Measurements from ENCODE around the gene ABTB2. TPM values are rescaled to one million over a fixed set of nuclear protein-coding genes. Genes with fewer than 3 reads are reported as not detected.

ABTB2 gene
- total and polyA plus RNA-seq, 2 experiments from 2014 or later = 2.6 to 12.1 TPM

- TF ChIP-seq ETS1 (IDR thresholded peaks at IDR 0.05) (no peak), CREB1 (CRISPR knock-in tag; IDR thresholded peaks at IDR 0.05; ENCODE audit: low read depth) (no peak), EZH2phosphoT487 (IDR thresholded peaks at IDR 0.05; ENCODE audit: unreplicated experiment) (no peak), EZH2 (IDR thresholded peaks at IDR 0.05; ENCODE audit: low read depth, unreplicated experiment) (no peak), NANOG (IDR thresholded peaks at IDR 0.05; ENCODE audit: borderline replicate concordance) (no peak)
- TF ChIP-seq, protein P1, sequence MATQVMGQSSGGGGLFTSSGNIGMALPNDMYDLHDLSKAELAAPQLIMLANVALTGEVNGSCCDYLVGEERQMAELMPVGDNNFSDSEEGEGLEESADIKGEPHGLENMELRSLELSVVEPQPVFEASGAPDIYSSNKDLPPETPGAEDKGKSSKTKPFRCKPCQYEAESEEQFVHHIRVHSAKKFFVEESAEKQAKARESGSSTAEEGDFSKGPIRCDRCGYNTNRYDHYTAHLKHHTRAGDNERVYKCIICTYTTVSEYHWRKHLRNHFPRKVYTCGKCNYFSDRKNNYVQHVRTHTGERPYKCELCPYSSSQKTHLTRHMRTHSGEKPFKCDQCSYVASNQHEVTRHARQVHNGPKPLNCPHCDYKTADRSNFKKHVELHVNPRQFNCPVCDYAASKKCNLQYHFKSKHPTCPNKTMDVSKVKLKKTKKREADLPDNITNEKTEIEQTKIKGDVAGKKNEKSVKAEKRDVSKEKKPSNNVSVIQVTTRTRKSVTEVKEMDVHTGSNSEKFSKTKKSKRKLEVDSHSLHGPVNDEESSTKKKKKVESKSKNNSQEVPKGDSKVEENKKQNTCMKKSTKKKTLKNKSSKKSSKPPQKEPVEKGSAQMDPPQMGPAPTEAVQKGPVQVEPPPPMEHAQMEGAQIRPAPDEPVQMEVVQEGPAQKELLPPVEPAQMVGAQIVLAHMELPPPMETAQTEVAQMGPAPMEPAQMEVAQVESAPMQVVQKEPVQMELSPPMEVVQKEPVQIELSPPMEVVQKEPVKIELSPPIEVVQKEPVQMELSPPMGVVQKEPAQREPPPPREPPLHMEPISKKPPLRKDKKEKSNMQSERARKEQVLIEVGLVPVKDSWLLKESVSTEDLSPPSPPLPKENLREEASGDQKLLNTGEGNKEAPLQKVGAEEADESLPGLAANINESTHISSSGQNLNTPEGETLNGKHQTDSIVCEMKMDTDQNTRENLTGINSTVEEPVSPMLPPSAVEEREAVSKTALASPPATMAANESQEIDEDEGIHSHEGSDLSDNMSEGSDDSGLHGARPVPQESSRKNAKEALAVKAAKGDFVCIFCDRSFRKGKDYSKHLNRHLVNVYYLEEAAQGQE (IDR thresholded peaks at IDR 0.05; ENCODE audit: unreplicated experiment) = no peak
Observed at GRCh38 chr11:34263441-34264091, 94.2 kb downstream of the ABTB2 start (continued).

DNA sequence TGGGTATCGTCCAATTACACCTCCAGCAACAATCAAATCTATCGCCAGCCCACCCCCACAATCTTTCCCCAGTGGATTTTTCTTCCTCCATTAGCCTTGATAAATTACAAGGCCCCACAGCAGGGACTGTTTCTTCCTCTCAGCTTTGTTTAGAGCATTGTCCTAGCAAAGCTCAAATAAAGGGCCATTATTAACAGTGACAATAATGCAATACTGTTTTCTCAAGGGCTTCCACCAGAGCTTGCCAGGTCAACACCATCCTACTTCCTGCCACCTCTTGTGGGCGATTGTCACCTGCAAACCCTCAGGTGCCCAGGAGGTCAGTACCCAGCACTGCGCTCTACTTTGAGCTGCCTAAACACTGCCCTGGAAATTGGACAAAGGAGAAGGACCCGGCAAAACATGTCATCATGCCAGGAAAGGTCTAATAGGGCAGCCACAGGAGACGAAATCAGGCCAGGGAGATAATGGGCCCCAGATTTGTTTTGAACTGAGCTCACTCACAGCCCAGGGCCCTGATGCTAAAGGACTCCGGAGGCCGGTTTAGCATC lies 95.2 kb downstream of the ABTB2 start:
- H3K4me1 Mint-ChIP-seq = peaks cover 41% of the 10 kb centered on the region
- Histone ChIP-seq H3K9me2 (ENCODE audit: insufficient read depth) (no peaks in the 10 kb centered on the region), H3F3A (replicated peaks; ENCODE audit: low read depth) (no peaks in the 10 kb centered on the region), H3K27me3 (ENCODE audit: insufficient read depth) (no peaks in the 10 kb centered on the region), H3K27ac (ENCODE audit: low read depth) (no peak overlapping the region), H4K20me1 (replicated peaks; ENCODE audit: insufficient read depth) (no peaks in the 10 kb centered on the region), H3K4me3 (no peak overlapping the region), H3K4me2 (no peak overlapping the region), H3K36me3 (ENCODE audit: insufficient read depth) (no peaks in the 10 kb centered on the region), H3K4me1 (ENCODE audit: insufficient read depth) (peaks cover 8% of the 10 kb centered on the region; the same call in 1 of the 2 replicates), H2AFZ (no peak overlapping the region), H3K79me2 (replicated peaks; ENCODE audit: insufficient read depth) (peaks cover 8% of the 10 kb centered on the region; the same call in 1 of the 2 replicates)
- DNase-seq (ENCODE audit: low spot score) = no peak
- H3K27ac Mint-ChIP-seq = 0 out of 2 replicates have a peak overlapping the region, but pooled peaks have one; percentile 12
- peaks cover 6% of the 10 kb centered on the region for H3K27me3 Mint-ChIP-seq (ENCODE audit: insufficient read depth, low read depth, poor library complexity)
- no peaks in the 10 kb centered on the region for H3K9me3 Mint-ChIP-seq
- no peaks in the 10 kb centered on the region for H3K36me3 Mint-ChIP-seq (ENCODE audit: low read depth)
- H3K4me3 Mint-ChIP-seq = no peak overlapping the region
- ATAC-seq = peak; percentile 34
- TF ChIP-seq STAT1 (IDR thresholded peaks at IDR 0.05; ENCODE audit: unreplicated experiment) (no peak), ZNF462 (CRISPR knock-in tag; IDR thresholded peaks at IDR 0.05) (no peak), ZNF114 (CRISPR knock-in tag; IDR thresholded peaks at IDR 0.05) (no peak), POLR2AphosphoS5 (IDR thresholded peaks at IDR 0.05; ENCODE audit: low read depth) (no peak), CREB1 (CRISPR knock-in tag; IDR thresholded peaks at IDR 0.05; ENCODE audit: low read depth) (no peak), ETS1 (IDR thresholded peaks at IDR 0.05) (no peak)

Data from GM23338 (cell line).